HCT116 (cell line): Measurements from ENCODE around the gene WNK1. TPM values are rescaled to one million over a fixed set of nuclear protein-coding genes. Genes with fewer than 3 reads are reported as not detected.

ENCODE experiments used
- ATAC-seq: fragments of 200-7000 bp; cut with Tn5 transposase; 2 replicates; pipeline ENCODE4 v1.9.1; 2020; ENCODE audit warnings: mild to moderate bottlenecking, moderate library complexity
- BruUV-seq: library from RNA; stranded (reverse); fragments of 400-500 nt; replicated peaks from 2 replicates; lab custom pipeline; 2021; lab: Mats Ljungman, UMichigan
- CTCF ChIA-PET: fragments of 300-600 bp; sonication (Branson Sonifier 250); formaldehyde crosslinking; loops from one replicate; lab custom pipeline; 2021; ENCODE audit warnings: antibody characterized with exemption; lab: Charles Lee
- POLR2A ChIA-PET: fragments of 300-600, 350-600 bp; sonication (Branson Sonifier 250); formaldehyde crosslinking; loops from one replicate; lab custom pipeline; 2021; ENCODE audit warnings: antibody characterized with exemption; lab: Charles Lee
- RAD21 ChIA-PET, 2 experiments: fragments of 300-600 bp; sonication (Branson Sonifier 250); formaldehyde crosslinking; loops; one replicate each; lab custom pipeline; 2023; ENCODE audit warnings: low total read pairs in 2 of 2; ENCODE audit not compliant: uncharacterized antibody in 2 of 2, unreplicated experiment in 2 of 2, low non-redundant PET in 1 of 2; lab: Charles Lee
- DNase-seq: peaks from one replicate; pipeline ENCODE4 v3.0.0-alpha.2; 2010; ENCODE audit warnings: low read depth, low spot score
- H2AFZ ChIP-seq: fragments of 200-600 bp; shearing (Covaris generic), sonication (generic); 2 replicates; pipeline ENCODE4 v1.6.1; 2017; ENCODE audit warnings: low read depth, mixed run types, mixed read lengths, antibody characterized with exemption, low read length; ENCODE audit not compliant: poor library complexity, severe bottlenecking
- H3K27ac ChIP-seq: 2 replicates; pipeline ENCODE4 v1.5.1; 2012; ENCODE audit warnings: low read depth, low read length
- H3K27me3 ChIP-seq: fragments of 200-600 bp; sonication (generic); 2 replicates; pipeline ENCODE4 v1.6.1; 2016; ENCODE audit warnings: mixed run types, low read length, mixed read lengths; ENCODE audit not compliant: insufficient read depth
- H3K36me3 ChIP-seq, 2 experiments: fragments of 200-500 bp in 1 of 2; fragments of 200-600 bp in 1 of 2; sonication (Bioruptor generic) in 1 of 2; sonication (generic) in 1 of 2; 2 replicates each; pipeline versions ENCODE4 v1.5.1 to v1.6.1; 2014 to 2016; ENCODE audit warnings: low read length in 2 of 2, inconsistent platforms in 1 of 2, mixed read lengths in 1 of 2, mixed run types in 1 of 2; ENCODE audit not compliant: insufficient read depth in 2 of 2, control insufficient read depth in 1 of 2
- H3K4me1 ChIP-seq, 2 experiments: fragments of 200-600 bp in 1 of 2; sonication (generic) in 1 of 2; 2 replicates each; pipeline versions ENCODE4 v1.5.1 to v1.6.1; 2012 to 2017; ENCODE audit warnings: low read length in 2 of 2, inconsistent platforms in 1 of 2, mild to moderate bottlenecking in 1 of 2, mixed read lengths in 1 of 2, mixed run types in 1 of 2, moderate library complexity in 1 of 2; ENCODE audit not compliant: insufficient read depth in 2 of 2, control insufficient read depth in 1 of 2
- H3K4me2 ChIP-seq: fragments of 200-600 bp; sonication (generic); 2 replicates; pipeline ENCODE4 v1.6.1; 2017; ENCODE audit warnings: mixed run types, low read length, mixed read lengths
- H3K4me3 ChIP-seq, 2 experiments: fragments of 200-600 bp in 1 of 2; sonication (generic) in 1 of 2; replicated peaks in 1 of 2; 2 replicates each; pipeline ENCODE4 v1.5.1; 2011 to 2016; ENCODE audit warnings: low read length in 2 of 2, control low read depth in 1 of 2, low read depth in 1 of 2, mild to moderate bottlenecking in 1 of 2, mixed read lengths in 1 of 2, mixed run types in 1 of 2
- H3K79me2 ChIP-seq: fragments of 200-600 bp; sonication (generic); 2 replicates; pipeline ENCODE4 v1.6.1; 2017; ENCODE audit warnings: mild to moderate bottlenecking, mixed run types, low read length, moderate library complexity, mixed read lengths; ENCODE audit not compliant: insufficient read depth
- H3K9ac ChIP-seq: fragments of 200-600 bp; sonication (generic); 2 replicates; pipeline ENCODE4 v1.6.1; 2016; ENCODE audit warnings: low read length, mixed read lengths
- H3K9me2 ChIP-seq: fragments of 200-600 bp; sonication (generic), shearing (Covaris generic); 2 replicates; pipeline ENCODE4 v1.6.1; 2017; ENCODE audit warnings: mixed run types, mild to moderate bottlenecking, moderate library complexity; ENCODE audit not compliant: insufficient read depth
- H3K9me3 ChIP-seq, 2 experiments: fragments of 200-500 bp in 1 of 2; fragments of 200-600 bp in 1 of 2; sonication (Bioruptor generic) in 1 of 2; sonication (generic) in 1 of 2; 2 replicates each; pipeline ENCODE4 v1.6.1; 2014 to 2017; ENCODE audit warnings: low read length in 2 of 2, mixed read lengths in 2 of 2, inconsistent platforms in 1 of 2, low read depth in 1 of 2, mild to moderate bottlenecking in 1 of 2, mixed run types in 1 of 2, moderate library complexity in 1 of 2; ENCODE audit not compliant: control insufficient read depth in 1 of 2, insufficient read depth in 1 of 2
- H4K20me1 ChIP-seq: fragments of 200-600 bp; sonication (generic), shearing (Covaris generic); 2 replicates; pipeline ENCODE4 v1.6.1; 2017; ENCODE audit warnings: mixed run types, mild to moderate bottlenecking, moderate library complexity; ENCODE audit not compliant: insufficient read depth
- CBX3 ChIP-seq: IDR thresholded peaks from 2 replicates; pipeline ENCODE4 v1.6.1; 2012; ENCODE audit warnings: low read depth
- CEBPB ChIP-seq: IDR thresholded peaks from 2 replicates; pipeline ENCODE4 v1.6.1; 2012; ENCODE audit warnings: low read depth
- EGR1 ChIP-seq: IDR thresholded peaks from 2 replicates; pipeline ENCODE4 v1.6.1; 2012; ENCODE audit warnings: low read depth
- ELF1 ChIP-seq: IDR thresholded peaks from 2 replicates; pipeline ENCODE4 v1.6.1; 2012; ENCODE audit warnings: low read depth, borderline replicate concordance
- FOSL1 ChIP-seq: IDR thresholded peaks from 2 replicates; pipeline ENCODE4 v1.6.1; 2012; ENCODE audit warnings: low read depth
- POLR2A ChIP-seq: IDR thresholded peaks from 2 replicates; pipeline ENCODE4 v1.7.0; 2011; ENCODE audit warnings: borderline replicate concordance; ENCODE audit not compliant: insufficient read depth, insufficient read length; ENCODE audit errors: extremely low read depth
- RAD21 ChIP-seq: IDR thresholded peaks from 2 replicates; pipeline ENCODE4 v1.6.1; 2012; ENCODE audit warnings: low read depth, mild to moderate bottlenecking
- SIN3A ChIP-seq: IDR thresholded peaks from 2 replicates; pipeline ENCODE4 v1.6.1; 2012; ENCODE audit warnings: low read depth
- SP1 ChIP-seq: IDR thresholded peaks from 2 replicates; pipeline ENCODE4 v1.6.1; 2012; ENCODE audit warnings: low read depth
- SRF ChIP-seq: IDR thresholded peaks from 2 replicates; pipeline ENCODE4 v1.6.1; 2012; ENCODE audit warnings: low read depth
- TCF7L2 ChIP-seq: IDR thresholded peaks from 2 replicates; pipeline ENCODE4 v1.7.0; 2011; ENCODE audit warnings: borderline replicate concordance, inconsistent platforms; ENCODE audit not compliant: insufficient read depth, insufficient read length; ENCODE audit errors: extremely low read depth
- YY1 ChIP-seq: IDR thresholded peaks from 2 replicates; pipeline ENCODE4 v1.6.1; 2011; ENCODE audit warnings: low read length, low read depth, moderate library complexity, mild to moderate bottlenecking; ENCODE audit not compliant: insufficient replicate concordance; ENCODE audit errors: extremely low read depth
- intact Hi-C: fragments of 100-400 bp; cut with micrococcal nuclease; formaldehyde crosslinking; loops from 2 replicates; pipeline ENCODE4 v1.10.0; 2022
- total RNA-seq: library from RNA; stranded (reverse); gene quantifications from one replicate; pipeline ENCODE4 v1.2.1, GENCODE V29; 2021; ENCODE audit not compliant: unreplicated experiment
- TF ChIP-seq, protein P1 (sequence below): IDR thresholded peaks from 2 replicates; pipeline ENCODE4 v1.6.1; 2012
- TF ChIP-seq, protein P2 (sequence below): IDR thresholded peaks from 2 replicates; pipeline ENCODE4 v1.6.1; 2011; ENCODE audit warnings: mild to moderate bottlenecking, low read length, moderate library complexity; ENCODE audit not compliant: insufficient replicate concordance; ENCODE audit errors: extremely low read depth
- TF ChIP-seq, protein P3 (sequence below): IDR thresholded peaks from 2 replicates; pipeline ENCODE4 v1.6.1; 2012
- TF ChIP-seq, protein P4 (sequence below), 3 experiments: fragments of 200-600 bp in 1 of 3; sonication (generic) in 1 of 3; IDR thresholded peaks in 2 of 3; conservative IDR thresholded peaks in 1 of 3; 2 replicates each; pipeline ENCODE4 v1.5.1; 2012 to 2017; ENCODE audit warnings: low read depth in 2 of 3, low read length in 2 of 3, antibody characterized with exemption in 1 of 3, borderline replicate concordance in 1 of 3, control low read depth in 1 of 3, mild to moderate bottlenecking in 1 of 3, mixed read lengths in 1 of 3, mixed run types in 1 of 3, moderate library complexity in 1 of 3; ENCODE audit not compliant: insufficient read depth in 1 of 3
- TF ChIP-seq, protein P5 (sequence below): IDR thresholded peaks from 2 replicates; pipeline ENCODE4 v1.6.1; 2012; ENCODE audit warnings: low read depth

WNK1 gene
- total RNA-seq, 1 experiment from 2014 or later = 81.0 TPM

DNA sequence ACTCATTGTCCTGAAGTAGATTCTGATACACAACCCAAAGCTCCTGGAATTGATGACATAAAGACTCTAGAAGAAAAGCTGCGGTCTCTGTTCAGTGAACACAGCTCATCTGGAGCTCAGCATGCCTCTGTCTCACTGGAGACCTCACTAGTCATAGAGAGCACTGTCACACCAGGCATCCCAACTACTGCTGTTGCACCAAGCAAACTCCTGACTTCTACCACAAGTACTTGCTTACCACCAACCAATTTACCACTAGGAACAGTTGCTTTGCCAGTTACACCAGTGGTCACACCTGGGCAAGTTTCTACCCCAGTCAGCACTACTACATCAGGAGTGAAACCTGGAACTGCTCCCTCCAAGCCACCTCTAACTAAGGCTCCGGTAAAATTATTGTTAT lies 133.3 kb downstream of the WNK1 start:
- BruUV-seq = no TSS peak
- Histone ChIP-seq H2AFZ (no peak overlapping the region), H3K36me3 (peaks cover 67 to 68% of the 10 kb centered on the region in 2 experiments), H3K4me3 (no peak overlapping the region), H3K9me2 (no peaks in the 10 kb centered on the region)
- ATAC-seq (no peak), DNase-seq (no peak)
- TF ChIP-seq, protein P1, sequence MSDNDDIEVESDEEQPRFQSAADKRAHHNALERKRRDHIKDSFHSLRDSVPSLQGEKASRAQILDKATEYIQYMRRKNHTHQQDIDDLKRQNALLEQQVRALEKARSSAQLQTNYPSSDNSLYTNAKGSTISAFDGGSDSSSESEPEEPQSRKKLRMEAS = no peak
- TF ChIP-seq FOSL1 = no peak
- no peak for TF ChIP-seq CBX3
- no peak for TF ChIP-seq YY1
- TF ChIP-seq SIN3A = no peak
- TF ChIP-seq EGR1 = no peak
- no peak for TF ChIP-seq RAD21
- TF ChIP-seq CEBPB = no peak
- TF ChIP-seq ELF1 = no peak
- TF ChIP-seq, protein P2, sequence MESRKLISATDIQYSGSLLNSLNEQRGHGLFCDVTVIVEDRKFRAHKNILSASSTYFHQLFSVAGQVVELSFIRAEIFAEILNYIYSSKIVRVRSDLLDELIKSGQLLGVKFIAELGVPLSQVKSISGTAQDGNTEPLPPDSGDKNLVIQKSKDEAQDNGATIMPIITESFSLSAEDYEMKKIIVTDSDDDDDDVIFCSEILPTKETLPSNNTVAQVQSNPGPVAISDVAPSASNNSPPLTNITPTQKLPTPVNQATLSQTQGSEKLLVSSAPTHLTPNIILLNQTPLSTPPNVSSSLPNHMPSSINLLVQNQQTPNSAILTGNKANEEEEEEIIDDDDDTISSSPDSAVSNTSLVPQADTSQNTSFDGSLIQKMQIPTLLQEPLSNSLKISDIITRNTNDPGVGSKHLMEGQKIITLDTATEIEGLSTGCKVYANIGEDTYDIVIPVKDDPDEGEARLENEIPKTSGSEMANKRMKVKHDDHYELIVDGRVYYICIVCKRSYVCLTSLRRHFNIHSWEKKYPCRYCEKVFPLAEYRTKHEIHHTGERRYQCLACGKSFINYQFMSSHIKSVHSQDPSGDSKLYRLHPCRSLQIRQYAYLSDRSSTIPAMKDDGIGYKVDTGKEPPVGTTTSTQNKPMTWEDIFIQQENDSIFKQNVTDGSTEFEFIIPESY = no peak
- TF ChIP-seq TCF7L2 = no peak
- TF ChIP-seq, protein P3, sequence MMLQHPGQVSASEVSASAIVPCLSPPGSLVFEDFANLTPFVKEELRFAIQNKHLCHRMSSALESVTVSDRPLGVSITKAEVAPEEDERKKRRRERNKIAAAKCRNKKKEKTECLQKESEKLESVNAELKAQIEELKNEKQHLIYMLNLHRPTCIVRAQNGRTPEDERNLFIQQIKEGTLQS = no peak
- TF ChIP-seq SRF = no peak
- TF ChIP-seq SP1 = no peak
- TF ChIP-seq POLR2A = no peak
- TF ChIP-seq, protein P4, sequence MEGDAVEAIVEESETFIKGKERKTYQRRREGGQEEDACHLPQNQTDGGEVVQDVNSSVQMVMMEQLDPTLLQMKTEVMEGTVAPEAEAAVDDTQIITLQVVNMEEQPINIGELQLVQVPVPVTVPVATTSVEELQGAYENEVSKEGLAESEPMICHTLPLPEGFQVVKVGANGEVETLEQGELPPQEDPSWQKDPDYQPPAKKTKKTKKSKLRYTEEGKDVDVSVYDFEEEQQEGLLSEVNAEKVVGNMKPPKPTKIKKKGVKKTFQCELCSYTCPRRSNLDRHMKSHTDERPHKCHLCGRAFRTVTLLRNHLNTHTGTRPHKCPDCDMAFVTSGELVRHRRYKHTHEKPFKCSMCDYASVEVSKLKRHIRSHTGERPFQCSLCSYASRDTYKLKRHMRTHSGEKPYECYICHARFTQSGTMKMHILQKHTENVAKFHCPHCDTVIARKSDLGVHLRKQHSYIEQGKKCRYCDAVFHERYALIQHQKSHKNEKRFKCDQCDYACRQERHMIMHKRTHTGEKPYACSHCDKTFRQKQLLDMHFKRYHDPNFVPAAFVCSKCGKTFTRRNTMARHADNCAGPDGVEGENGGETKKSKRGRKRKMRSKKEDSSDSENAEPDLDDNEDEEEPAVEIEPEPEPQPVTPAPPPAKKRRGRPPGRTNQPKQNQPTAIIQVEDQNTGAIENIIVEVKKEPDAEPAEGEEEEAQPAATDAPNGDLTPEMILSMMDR (IDR thresholded peaks at IDR 0.05 in 2 of 3, conservative IDR thresholded peaks at IDR 0.05 in 1 of 3; ENCODE audit: borderline replicate concordance in 1 of 3, insufficient read depth in 1 of 3, low read depth in 2 of 3, low read length in 2 of 3) = no peak
- TF ChIP-seq, protein P5, sequence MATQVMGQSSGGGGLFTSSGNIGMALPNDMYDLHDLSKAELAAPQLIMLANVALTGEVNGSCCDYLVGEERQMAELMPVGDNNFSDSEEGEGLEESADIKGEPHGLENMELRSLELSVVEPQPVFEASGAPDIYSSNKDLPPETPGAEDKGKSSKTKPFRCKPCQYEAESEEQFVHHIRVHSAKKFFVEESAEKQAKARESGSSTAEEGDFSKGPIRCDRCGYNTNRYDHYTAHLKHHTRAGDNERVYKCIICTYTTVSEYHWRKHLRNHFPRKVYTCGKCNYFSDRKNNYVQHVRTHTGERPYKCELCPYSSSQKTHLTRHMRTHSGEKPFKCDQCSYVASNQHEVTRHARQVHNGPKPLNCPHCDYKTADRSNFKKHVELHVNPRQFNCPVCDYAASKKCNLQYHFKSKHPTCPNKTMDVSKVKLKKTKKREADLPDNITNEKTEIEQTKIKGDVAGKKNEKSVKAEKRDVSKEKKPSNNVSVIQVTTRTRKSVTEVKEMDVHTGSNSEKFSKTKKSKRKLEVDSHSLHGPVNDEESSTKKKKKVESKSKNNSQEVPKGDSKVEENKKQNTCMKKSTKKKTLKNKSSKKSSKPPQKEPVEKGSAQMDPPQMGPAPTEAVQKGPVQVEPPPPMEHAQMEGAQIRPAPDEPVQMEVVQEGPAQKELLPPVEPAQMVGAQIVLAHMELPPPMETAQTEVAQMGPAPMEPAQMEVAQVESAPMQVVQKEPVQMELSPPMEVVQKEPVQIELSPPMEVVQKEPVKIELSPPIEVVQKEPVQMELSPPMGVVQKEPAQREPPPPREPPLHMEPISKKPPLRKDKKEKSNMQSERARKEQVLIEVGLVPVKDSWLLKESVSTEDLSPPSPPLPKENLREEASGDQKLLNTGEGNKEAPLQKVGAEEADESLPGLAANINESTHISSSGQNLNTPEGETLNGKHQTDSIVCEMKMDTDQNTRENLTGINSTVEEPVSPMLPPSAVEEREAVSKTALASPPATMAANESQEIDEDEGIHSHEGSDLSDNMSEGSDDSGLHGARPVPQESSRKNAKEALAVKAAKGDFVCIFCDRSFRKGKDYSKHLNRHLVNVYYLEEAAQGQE = no peak
- TF ChIP-seq, all 23 proteins: peak for 0
- Histone ChIP-seq H4K20me1 (no peaks in the 10 kb centered on the region), H3K9me3 (no peaks in the 10 kb centered on the region), H3K27ac (no peak overlapping the region), H3K9ac (no peak overlapping the region), H3K4me1 (no peaks in the 10 kb centered on the region), H3K27me3 (no peaks in the 10 kb centered on the region), H3K79me2 (no peaks in the 10 kb centered on the region), H3K4me2 (no peak overlapping the region)
- POLR2A ChIA-PET = no interaction called here
- CTCF ChIA-PET = no interaction called here
- RAD21 ChIA-PET = no interaction called here
- intact Hi-C loops = no loop called here
